G401 (cell line): Measurements from ENCODE around the gene DNAJB4. TPM values are rescaled to one million over a fixed set of nuclear protein-coding genes. Genes with fewer than 3 reads are reported as not detected.
"Not testable (repeated sequence)": the region's sequence is repeated elsewhere in the genome, so short reads cannot be mapped to it uniquely, and the experiment has no call there.

ENCODE experiments used
- DNase-seq: peaks from one replicate; pipeline ENCODE4 v3.0.0-alpha.2; 2015; ENCODE audit warnings: low spot score
- in situ Hi-C: cut with HindIII; loops from 2 replicates; pipeline ENCODE4 v1.10.0; 2016; ENCODE audit warnings: low sequenced_read_pairs, mixed read lengths
- total RNA-seq: library from RNA; depleted of rRNA; stranded (reverse); fragments of >200 nt; shearing (Covaris generic); gene quantifications from 2 replicates; pipeline ENCODE4 v1.2.3, GENCODE V29; 2014; rRNA removed

The DNAJB4 gene
- total RNA-seq, 1 experiment from 2014 or later: 8.2 TPM

DNA sequence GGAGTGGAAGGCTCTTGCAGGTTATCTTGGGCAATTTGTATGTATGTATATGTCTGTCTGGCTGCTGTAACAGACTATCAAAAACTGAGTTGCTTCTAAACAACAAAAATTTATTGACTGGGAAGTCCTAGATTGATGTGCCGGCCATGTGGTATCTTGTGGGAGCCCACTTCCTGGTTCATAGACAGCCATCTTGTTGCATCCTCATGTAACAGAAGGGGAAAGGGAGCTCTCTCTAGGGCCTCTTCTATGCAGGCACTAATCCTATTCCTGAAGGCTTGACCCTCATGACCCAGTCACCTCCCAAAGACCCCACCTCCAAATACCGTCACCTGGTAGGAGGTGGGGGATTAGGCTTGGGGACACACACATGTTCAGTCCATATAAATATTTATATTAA lies 50.2 kb downstream of the DNAJB4 start:
- DNase-seq: no peak
- in situ Hi-C loops: no loop called here

DNA sequence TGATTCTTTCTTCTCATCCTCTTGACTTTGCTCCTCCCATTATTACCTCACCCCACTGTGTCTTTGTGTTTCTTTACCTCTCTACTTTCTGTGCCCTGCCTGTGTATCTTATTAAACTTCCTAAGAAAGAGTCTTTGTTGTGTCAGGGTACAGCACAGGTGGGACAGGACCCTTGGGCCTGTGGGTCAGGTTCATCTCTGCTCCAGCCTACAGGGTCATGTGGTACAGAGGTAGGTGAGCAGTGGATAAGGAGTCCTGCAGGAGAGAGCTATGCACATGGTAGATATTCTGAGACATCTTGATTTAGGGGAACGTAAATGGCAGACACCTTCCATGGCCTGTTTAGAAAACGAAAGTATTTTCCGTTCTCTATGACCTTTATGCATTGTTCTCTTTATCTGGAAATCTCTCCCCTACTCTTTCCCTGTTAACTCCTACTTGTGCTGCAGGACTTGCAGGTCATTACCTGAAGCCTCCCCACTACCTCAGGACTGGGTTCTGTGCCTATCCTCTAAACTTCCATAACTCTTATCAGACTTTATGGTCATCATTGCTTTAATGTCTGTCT lies 50.9 kb downstream of the DNAJB4 start:
- no peak for DNase-seq
- in situ Hi-C loops: no loop called here

DNA sequence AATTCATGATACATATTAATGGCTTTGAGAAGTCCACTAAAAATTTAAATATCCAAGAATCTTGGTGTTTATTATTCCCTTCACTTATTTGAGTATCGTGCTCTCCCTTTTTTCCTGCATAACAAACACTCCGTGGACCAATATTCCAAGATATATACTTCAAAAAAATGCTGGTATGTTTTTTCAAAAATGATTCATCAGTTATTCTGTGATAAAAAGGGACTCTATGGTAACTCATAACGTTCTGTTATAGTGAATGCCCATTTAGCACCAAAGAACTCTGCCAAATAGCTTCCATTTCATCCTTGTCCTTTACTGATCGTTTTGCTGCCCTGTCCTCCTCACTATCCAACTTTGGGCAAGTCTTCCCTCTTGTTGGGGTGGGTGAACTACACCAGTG lies 53.9 kb downstream of the DNAJB4 start:
- in situ Hi-C loops: no loop called here

DNA sequence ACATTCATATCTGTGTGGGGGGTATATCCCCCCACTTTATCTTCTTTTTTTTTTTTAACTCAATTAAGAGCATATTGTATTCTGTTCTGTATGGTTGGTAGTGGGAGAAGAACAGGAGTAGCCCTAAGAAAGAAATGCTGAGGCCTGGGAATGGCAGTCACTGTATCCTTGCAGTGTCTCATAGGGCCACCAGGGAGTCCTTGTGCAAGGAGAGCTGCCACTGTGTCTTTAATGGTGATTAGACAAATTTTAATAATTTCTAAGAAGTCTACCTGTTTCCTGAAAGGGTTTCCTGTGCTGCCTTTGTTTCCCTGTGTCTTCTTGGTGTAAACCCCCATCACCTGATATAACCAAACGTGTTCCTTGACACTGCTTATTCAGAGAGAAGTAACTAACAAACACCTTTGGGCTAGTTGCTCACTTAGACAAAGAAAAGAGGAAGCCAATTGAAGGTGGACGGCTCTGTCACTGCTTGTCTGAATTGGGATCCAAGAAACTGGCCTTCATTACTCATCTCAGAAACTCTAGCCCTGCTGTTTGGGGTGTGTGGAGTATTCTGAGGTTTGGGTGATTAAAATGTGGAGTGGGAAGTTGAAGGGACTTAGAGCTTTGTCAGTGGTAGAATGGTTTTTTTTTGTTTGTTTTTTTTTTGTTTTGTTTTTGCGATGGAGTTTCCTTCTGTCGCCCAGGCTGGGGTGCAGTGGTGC lies 56.3 kb downstream of the DNAJB4 start:
- no peak for DNase-seq
- in situ Hi-C loops: no loop called here

More for the DNA sequence above, 53.9 kb downstream of the DNAJB4 start:
- no peak for DNase-seq

DNA sequence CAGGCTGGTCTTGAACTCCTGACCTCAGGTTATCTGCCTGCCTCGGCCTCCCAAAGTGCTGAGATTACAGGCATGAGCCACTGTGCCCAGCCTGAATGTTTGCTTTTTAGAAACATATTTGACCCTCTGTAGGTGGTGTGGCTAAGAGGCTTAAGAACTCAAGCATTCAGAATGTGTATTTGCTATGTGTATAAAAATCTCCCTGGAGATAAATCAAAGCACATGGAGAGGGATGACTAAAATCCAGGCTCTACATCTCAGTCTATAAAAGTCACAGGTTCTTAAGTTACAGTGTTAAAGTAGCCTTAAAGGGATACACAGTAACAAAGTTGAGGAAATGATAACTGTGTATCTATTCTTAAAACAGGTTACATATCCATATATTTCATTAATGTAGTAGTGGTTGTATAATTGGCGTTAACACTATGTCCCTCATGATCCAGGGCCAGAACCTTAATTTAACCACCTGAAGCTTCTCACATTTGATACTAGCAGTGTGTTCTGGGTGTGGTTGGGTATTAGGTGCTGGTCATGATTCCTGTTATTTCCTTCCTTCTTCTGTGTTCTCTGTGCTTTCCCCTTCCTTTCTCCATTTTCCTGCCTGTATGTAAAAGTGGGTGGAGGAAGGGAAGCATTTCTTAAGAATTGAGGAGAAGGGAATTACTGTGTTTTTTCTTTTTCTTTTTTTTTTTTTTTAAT lies 57.2 kb downstream of the DNAJB4 start:
- in situ Hi-C loops: no loop called here
- no peak for DNase-seq

DNA sequence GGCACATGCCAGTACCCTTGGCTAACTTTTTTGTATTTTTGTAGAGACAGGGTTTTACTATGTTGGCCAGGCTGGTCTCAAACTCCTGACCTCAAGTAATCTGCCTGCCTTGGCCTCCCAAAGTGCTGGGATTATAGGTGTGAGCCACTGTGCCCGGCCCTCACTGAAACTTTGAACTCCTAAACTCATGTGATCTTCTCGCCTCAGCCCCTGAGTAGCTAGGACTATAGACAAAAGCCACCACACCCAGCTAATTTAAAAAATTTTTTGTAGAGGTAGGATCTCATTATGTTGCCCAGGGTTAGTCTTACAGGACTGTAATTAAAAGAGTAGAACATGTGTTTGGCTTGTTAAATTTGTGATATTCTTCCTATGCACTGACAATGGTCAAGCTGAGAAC lies 60.1 kb downstream of the DNAJB4 start:
- in situ Hi-C loops, DNase-seq: not testable (repeated sequence)

Other genes with a start within 250 kb of the DNAJB4 start
- gene USP33, start 245.1 kb upstream of the DNAJB4 start, total RNA-seq: 52.2 and 67.4 TPM in 2 replicates
- 2.5 and 5.8 TPM in 2 replicates for gene MIGA1, start 225.3 kb upstream of the DNAJB4 start, total RNA-seq
- 2.5 and 3.3 TPM in 2 replicates for gene NEXN, start 116.3 kb upstream of the DNAJB4 start, total RNA-seq
- 249 and 260 TPM in 2 replicates for gene FUBP1, start 25.9 kb upstream of the DNAJB4 start, total RNA-seq
- gene GIPC2, start 41.0 kb downstream of the DNAJB4 start, total RNA-seq: not detected in 2 replicates